ENCODE results near the gene TEX26.

TEX26 gene

GRCh38 chr13:30995331-30995730 is 62.9 kb downstream of the TEX26 start:
- no peak overlapping the region for H3K27ac ChIP-seq (ENCODE audit: extremely low read depth, low read depth, low read length)
- H3K36me3 ChIP-seq (ENCODE audit: control insufficient read depth in 2 of 2, insufficient read depth in 1 of 2, low read length in 2 of 2) = no peaks in the 10 kb centered on the region
- no peak for TF ChIP-seq ZNF785 (tag by site-specific recombination; IDR thresholded peaks at IDR 0.05)
- peak; percentile 92 for TF ChIP-seq SP7 (tag by site-specific recombination; IDR thresholded peaks at IDR 0.05)
- H3K4me3 ChIP-seq (ENCODE audit: low read depth, low read length) = no peak overlapping the region
- POLR2A ChIA-PET = no interaction called here
- H3K9me3 ChIP-seq (ENCODE audit: control insufficient read depth, insufficient read depth, low read depth, low read length) = no peaks in the 10 kb centered on the region
- CTCF ChIA-PET = interaction anchor here (0.6 kb wide), 1 partner anchor 904 kb away, joined by 5 read pairs; no protein-coding TSS in a partner anchor
- H3K4me1 ChIP-seq (ENCODE audit: control insufficient read depth, insufficient read depth, low read length) = no peaks in the 10 kb centered on the region

- no peak overlapping the region for H3K4me3 ChIP-seq (ENCODE audit: low read depth, low read length)
- POLR2A ChIA-PET = no interaction called here
- H3K36me3 ChIP-seq (ENCODE audit: control insufficient read depth in 2 of 2, insufficient read depth in 1 of 2, low read length in 2 of 2) = no peaks in the 10 kb centered on the region
- no peaks in the 10 kb centered on the region for H3K9me3 ChIP-seq (ENCODE audit: control insufficient read depth, insufficient read depth, low read depth, low read length)
- no peak overlapping the region for H3K27ac ChIP-seq (ENCODE audit: extremely low read depth, low read depth, low read length)
- H3K4me1 ChIP-seq (ENCODE audit: control insufficient read depth, insufficient read depth, low read length) = no peaks in the 10 kb centered on the region
- CTCF ChIA-PET = no interaction called here
- TF ChIP-seq, protein P1, sequence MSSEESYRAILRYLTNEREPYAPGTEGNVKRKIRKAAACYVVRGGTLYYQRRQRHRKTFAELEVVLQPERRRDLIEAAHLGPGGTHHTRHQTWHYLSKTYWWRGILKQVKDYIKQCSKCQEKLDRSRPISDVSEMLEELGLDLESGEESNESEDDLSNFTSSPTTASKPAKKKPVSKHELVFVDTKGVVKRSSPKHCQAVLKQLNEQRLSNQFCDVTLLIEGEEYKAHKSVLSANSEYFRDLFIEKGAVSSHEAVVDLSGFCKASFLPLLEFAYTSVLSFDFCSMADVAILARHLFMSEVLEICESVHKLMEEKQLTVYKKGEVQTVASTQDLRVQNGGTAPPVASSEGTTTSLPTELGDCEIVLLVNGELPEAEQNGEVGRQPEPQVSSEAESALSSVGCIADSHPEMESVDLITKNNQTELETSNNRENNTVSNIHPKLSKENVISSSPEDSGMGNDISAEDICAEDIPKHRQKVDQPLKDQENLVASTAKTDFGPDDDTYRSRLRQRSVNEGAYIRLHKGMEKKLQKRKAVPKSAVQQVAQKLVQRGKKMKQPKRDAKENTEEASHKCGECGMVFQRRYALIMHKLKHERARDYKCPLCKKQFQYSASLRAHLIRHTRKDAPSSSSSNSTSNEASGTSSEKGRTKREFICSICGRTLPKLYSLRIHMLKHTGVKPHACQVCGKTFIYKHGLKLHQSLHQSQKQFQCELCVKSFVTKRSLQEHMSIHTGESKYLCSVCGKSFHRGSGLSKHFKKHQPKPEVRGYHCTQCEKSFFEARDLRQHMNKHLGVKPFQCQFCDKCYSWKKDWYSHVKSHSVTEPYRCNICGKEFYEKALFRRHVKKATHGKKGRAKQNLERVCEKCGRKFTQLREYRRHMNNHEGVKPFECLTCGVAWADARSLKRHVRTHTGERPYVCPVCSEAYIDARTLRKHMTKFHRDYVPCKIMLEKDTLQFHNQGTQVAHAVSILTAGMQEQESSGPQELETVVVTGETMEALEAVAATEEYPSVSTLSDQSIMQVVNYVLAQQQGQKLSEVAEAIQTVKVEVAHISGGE (tag by site-specific recombination; conservative IDR thresholded peaks at IDR 0.05; ENCODE audit: low read depth) = no peak
- TF ChIP-seq ZNF292 (tag by site-specific recombination; IDR thresholded peaks at IDR 0.05; ENCODE audit: borderline replicate concordance, low read depth) (no peak), MEIS1 (CRISPR knock-in tag; IDR thresholded peaks at IDR 0.05; ENCODE audit: borderline replicate concordance) (no peak), FEZF1 (tag by site-specific recombination; IDR thresholded peaks at IDR 0.05) (no peak), ZNF654 (tag by site-specific recombination; IDR thresholded peaks at IDR 0.05; ENCODE audit: low read depth) (no peak), ZNF580 (tag by site-specific recombination; IDR thresholded peaks at IDR 0.05) (no peak), ZEB2 (tag by site-specific recombination; IDR thresholded peaks at IDR 0.05) (no peak), ZNF133 (tag by site-specific recombination; IDR thresholded peaks at IDR 0.05) (no peak), TSHZ1 (tag by site-specific recombination; IDR thresholded peaks at IDR 0.05; ENCODE audit: borderline replicate concordance) (no peak), ZNF341 (tag by site-specific recombination; IDR thresholded peaks at IDR 0.05; ENCODE audit: low read depth) (no peak), KLF10 (tag by site-specific recombination; IDR thresholded peaks at IDR 0.05) (no peak), IKZF3 (tag by site-specific recombination; IDR thresholded peaks at IDR 0.05) (no peak), ZSCAN18 (tag by site-specific recombination; IDR thresholded peaks at IDR 0.05) (no peak)
- TF ChIP-seq, protein P2, sequence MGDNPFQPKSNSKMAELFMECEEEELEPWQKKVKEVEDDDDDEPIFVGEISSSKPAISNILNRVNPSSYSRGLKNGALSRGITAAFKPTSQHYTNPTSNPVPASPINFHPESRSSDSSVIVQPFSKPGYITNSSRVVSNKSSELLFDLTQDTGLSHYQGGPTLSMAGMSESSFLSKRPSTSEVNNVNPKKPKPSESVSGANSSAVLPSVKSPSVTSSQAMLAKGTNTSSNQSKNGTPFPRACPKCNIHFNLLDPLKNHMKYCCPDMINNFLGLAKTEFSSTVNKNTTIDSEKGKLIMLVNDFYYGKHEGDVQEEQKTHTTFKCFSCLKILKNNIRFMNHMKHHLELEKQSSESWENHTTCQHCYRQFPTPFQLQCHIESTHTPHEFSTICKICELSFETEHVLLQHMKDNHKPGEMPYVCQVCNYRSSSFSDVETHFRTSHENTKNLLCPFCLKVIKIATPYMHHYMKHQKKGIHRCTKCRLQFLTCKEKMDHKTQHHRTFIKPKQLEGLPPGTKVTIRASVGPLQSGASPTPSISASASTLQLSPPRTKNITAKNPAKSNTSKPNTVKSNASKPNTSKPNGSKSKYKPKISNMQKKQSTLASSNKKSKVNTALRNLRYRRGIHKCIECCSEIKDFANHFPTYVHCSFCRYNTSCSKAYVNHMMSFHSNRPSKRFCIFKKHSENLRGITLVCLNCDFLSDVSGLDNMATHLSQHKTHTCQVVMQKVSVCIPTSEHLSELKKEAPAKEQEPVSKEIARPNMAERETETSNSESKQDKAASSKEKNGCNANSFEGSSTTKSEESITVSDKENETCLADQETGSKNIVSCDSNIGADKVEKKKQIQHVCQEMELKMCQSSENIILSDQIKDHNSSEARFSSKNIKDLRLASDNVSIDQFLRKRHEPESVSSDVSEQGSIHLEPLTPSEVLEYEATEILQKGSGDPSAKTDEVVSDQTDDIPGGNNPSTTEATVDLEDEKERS (tag by site-specific recombination; IDR thresholded peaks at IDR 0.05) = no peak
- TF ChIP-seq, protein P3, sequence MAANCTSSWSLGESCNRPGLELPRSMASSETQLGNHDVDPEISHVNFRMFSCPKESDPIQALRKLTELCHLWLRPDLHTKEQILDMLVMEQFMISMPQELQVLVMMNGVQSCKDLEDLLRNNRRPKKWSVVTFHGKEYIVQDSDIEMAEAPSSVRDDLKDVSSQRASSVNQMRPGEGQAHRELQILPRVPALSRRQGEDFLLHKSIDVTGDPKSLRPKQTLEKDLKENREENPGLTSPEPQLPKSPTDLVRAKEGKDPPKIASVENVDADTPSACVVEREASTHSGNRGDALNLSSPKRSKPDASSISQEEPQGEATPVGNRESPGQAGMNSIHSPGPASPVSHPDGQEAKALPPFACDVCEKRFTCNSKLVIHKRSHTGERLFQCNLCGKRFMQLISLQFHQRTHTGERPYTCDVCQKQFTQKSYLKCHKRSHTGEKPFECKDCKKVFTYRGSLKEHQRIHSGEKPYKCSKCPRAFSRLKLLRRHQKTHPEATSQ (tag by site-specific recombination; IDR thresholded peaks at IDR 0.05) = no peak
These were observed 65.2 kb downstream of the TEX26 start for GRCh38 chr13:30997697-30998096.
